ENCODE data around the gene RAB4A.

- TF ChIP-seq EZH2 (IDR thresholded peaks at IDR 0.05; ENCODE audit: low read length, missing control alignments) = no peak
- TF ChIP-seq CTCF (conservative IDR thresholded peaks at IDR 0.05 in 1 of 2, IDR thresholded peaks at IDR 0.05 in 1 of 2; ENCODE audit: low read depth in 1 of 2, low read length in 2 of 2) = no peak
Observed at GRCh38 chr1:229275005-229275404, 4.1 kb downstream of the RAB4A start.

All from fibroblast of lung (primary cell).